Left lung (tissue), 14 donors: ENCODE data around the gene RBP7. TPM values are rescaled to one million over a fixed set of nuclear protein-coding genes. Genes with fewer than 3 reads are reported as not detected.

Experiments used
- ATAC-seq: fragments of 200-7000 bp; cut with Tn5 transposase; one replicate; pipeline ENCODE4 v1.9.1; 2020; ENCODE audit warnings: moderate library complexity
- DNase-seq, 4 donors: peaks; one replicate each; pipeline ENCODE4 v3.0.0-alpha.2; 2013 to 2020
- H3K27ac ChIP-seq, 2 donors: fragments of 200-600 bp; sonication (generic) in 1 of 2; one replicate each; pipeline versions ENCODE4 v1.5.0 to v1.8.0; 2020 to 2021
- H3K27me3 ChIP-seq, 2 donors: fragments of 200-600 bp; sonication (generic) in 1 of 2; one replicate each; pipeline versions ENCODE4 v1.5.0 to v1.8.0; 2020 to 2021
- H3K36me3 ChIP-seq, 2 donors: fragments of 200-600 bp; sonication (generic) in 1 of 2; one replicate each; pipeline versions ENCODE4 v1.5.0 to v1.8.0; 2020 to 2021
- H3K4me1 ChIP-seq, 2 donors: fragments of 200-600 bp; one replicate each; pipeline ENCODE4 v1.8.0; 2021
- H3K4me3 ChIP-seq, 2 donors: fragments of 200-600 bp; sonication (generic) in 1 of 2; one replicate each; pipeline versions ENCODE4 v1.5.0 to v1.8.0; 2020 to 2021; ENCODE audit warnings: mild to moderate bottlenecking in 1 of 2
- H3K9me3 ChIP-seq, 2 donors: fragments of 200-600 bp; sonication (generic) in 1 of 2; one replicate each; pipeline versions ENCODE4 v1.5.0 to v1.8.0; 2020 to 2021
- CTCF ChIP-seq, 2 donors: fragments of 200-600 bp; sonication (generic) in 1 of 2; IDR thresholded peaks; one replicate each; pipeline versions ENCODE4 v1.5.0 to v1.8.0; 2021; ENCODE audit warnings: antibody characterized with exemption in 2 of 2
- intact Hi-C, 2 donors: fragments of 100-400 bp; cut with DNase I; formaldehyde crosslinking; loops; one replicate each; pipeline versions ENCODE4 v1.11.2 to v1.14.2; 2022
- long read RNA-seq, 12 donors: library from polyadenylated mRNA in 2 of 12; unstranded in 2 of 12; transcript quantifications; one replicate each; pipeline ENCODE4 v2.0.0 and lab custom pipeline, GENCODE V29; 2019 to 2026
- polyA plus RNA-seq, 6 donors: library from polyadenylated mRNA; unstranded; fragments of 120-200 nt; gene quantifications; one replicate each; pipeline ENCODE4 v1.2.1, GENCODE V29; 2013; ENCODE audit not compliant: insufficient read length in 6 of 6
- total RNA-seq, 2 donors: library from RNA; stranded (reverse); fragmentation: NEBNext Ultra II Directional; extraction: Animal tissue kit (Norgen Biotek cat#: 25700); gene quantifications; one replicate each; pipeline ENCODE4 v1.2.1, GENCODE V29; 2021
- donor health status: DM: no; HTN: yes; CAD: no.
- donor health status: DM: no; HTN: no; CAD: no.

The RBP7 gene
- total RNA-seq (1 to 10 TPM; 2.0 to 4.6 TPM), polyA plus RNA-seq (1 to 10 TPM in 3 of 6 donors, under 1 TPM in 3; 0.60 to 1.3 (median 1.1) TPM)
- long read RNA-seq, donor 1, result 0 reads
- long read RNA-seq, donor 2, partial matches to known transcripts, result 0 of 1 reads
- long read RNA-seq, donor 2, other reads (novel, unspliced or antisense), result 0 of 1 reads
- long read RNA-seq, donor 3, result 0 reads
- long read RNA-seq, donor 4, transcript RBP7-201 (4 exons, 636 nt), result major isoform, 6 of 6 reads
- long read RNA-seq, donor 4, partial matches to known transcripts, result 0 of 6 reads
- long read RNA-seq, donor 4, other reads (novel, unspliced or antisense), result 0 of 6 reads
- long read RNA-seq, donor 5, result 0 reads
- long read RNA-seq, donor 6, result 0 reads
- long read RNA-seq, donor 7, result 0 reads
- long read RNA-seq, donor 8, result 0 reads
- long read RNA-seq, donor 9, result 0 reads
- long read RNA-seq, donor 10, transcript RBP7-201 (4 exons, 636 nt), result major isoform, 6 of 8 reads
- long read RNA-seq, donor 10, partial matches to known transcripts, result 0 of 8 reads
- long read RNA-seq, donor 10, other reads (novel, unspliced or antisense), result 2 of 8 reads
- long read RNA-seq, donor 11, result 0 reads
- long read RNA-seq, donor 12, result 0 reads

GRCh38 chr1:9996624-9997582 is at the start of gene RBP7:
Gene RBP7, plus strand, starts transcription at chr1:9997228. Its CDS starts 31 bp downstream, at chr1:9997259.
- no peak for TF ChIP-seq CTCF (IDR thresholded peaks at IDR 0.05)
- intact Hi-C loops, result no loop called here
- H3K27ac ChIP-seq, result no peak within 1 kb of the TSS

GRCh38 chr1:9957726-9958125 is 39.3 kb upstream of the RBP7 start:
- DNase-seq (no peak), ATAC-seq (no peak)
- Histone ChIP-seq H3K36me3 (peaks cover 0 to 5% of the 10 kb centered on the region in 2 donors), H3K4me1 (no peaks in the 10 kb centered on the region), H3K27me3 (no peaks in the 10 kb centered on the region), H3K27ac (no peak overlapping the region), H3K4me3 (no peak overlapping the region), H3K9me3 (no peaks in the 10 kb centered on the region)
- TF ChIP-seq CTCF (IDR thresholded peaks at IDR 0.05), result no peak
- intact Hi-C loops, result no loop called here

More at GRCh38 chr1:9996624-9997582, at the start of gene RBP7:
- Histone ChIP-seq H3K4me3 (peak within 1 kb of the TSS; percentile 18 to 49), H3K36me3 (no peaks in the 10 kb centered on the region), H3K4me1 (peaks cover 4 to 33% of the 10 kb centered on the region in 2 donors), H3K27me3 (peaks cover 33 to 97% of the 10 kb centered on the region in 2 donors), H3K9me3 (no peaks in the 10 kb centered on the region)
- ATAC-seq, result peak; percentile 56
- DNase-seq, result peak in 2 of 4 donors; percentile 45 to 91

- no peaks in the 10 kb centered on the region for H3K9me3 ChIP-seq
Observed at GRCh38 chr1:9960011-9960410, 37.0 kb upstream of the RBP7 start.

GRCh38 chr1:9960706-9961562 is 36.1 kb upstream of the RBP7 start:
- intact Hi-C loops, result no loop called here
- H3K9me3 ChIP-seq, result no peaks in the 10 kb centered on the region
- ATAC-seq (no peak), DNase-seq (no peak)
- peaks cover 0 to 4% of the 10 kb centered on the region in 2 donors for H3K36me3 ChIP-seq
- no peak for TF ChIP-seq CTCF (IDR thresholded peaks at IDR 0.05)
- no peak overlapping the region for H3K27ac ChIP-seq
- H3K27me3 ChIP-seq, result no peaks in the 10 kb centered on the region
- H3K4me3 ChIP-seq, result no peak overlapping the region
- H3K4me1 ChIP-seq, result no peaks in the 10 kb centered on the region

More at GRCh38 chr1:9960011-9960410, 37.0 kb upstream of the RBP7 start:
- TF ChIP-seq CTCF (IDR thresholded peaks at IDR 0.05), result no peak
- intact Hi-C loops, result no loop called here
- ATAC-seq, result no peak
- no peak overlapping the region for H3K4me3 ChIP-seq
- H3K27me3 ChIP-seq, result no peaks in the 10 kb centered on the region
- no peak overlapping the region for H3K27ac ChIP-seq
- H3K36me3 ChIP-seq, result peaks cover 0 to 4% of the 10 kb centered on the region in 2 donors
- H3K4me1 ChIP-seq, result no peaks in the 10 kb centered on the region
- DNase-seq, result no peak
